ENCODE results near the gene IL1RAPL2. TPM values are rescaled to one million over a fixed set of nuclear protein-coding genes. Genes with fewer than 3 reads are reported as not detected.

Gene IL1RAPL2
- total RNA-seq, 1 experiment from 2014 or later: not detected

DNA sequence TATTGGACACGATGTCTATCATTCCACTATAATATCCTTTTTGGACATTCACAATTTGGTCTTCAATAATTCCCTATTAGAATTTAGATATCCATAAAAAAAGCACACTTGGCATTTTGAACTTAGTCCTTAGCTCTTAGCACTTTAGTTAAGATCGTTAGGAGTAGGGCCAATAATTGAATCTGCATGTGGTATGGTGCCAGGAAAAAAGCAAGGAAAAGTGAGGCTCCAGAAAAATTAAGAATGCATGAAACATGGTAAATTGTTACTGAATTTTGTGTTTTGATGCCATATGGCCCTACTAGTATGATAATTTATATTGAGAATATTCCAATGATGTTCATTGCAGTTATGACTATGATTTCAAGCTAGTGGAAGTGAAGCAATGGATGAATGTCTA, 708.1 kb downstream of the IL1RAPL2 start:
- ATAC-seq: no peak
- no TSS peak for BruUV-seq (replicated peaks)
- Histone ChIP-seq H3K4me3 (ENCODE audit: low read depth in 2 of 2, low read length in 2 of 2) (no peak overlapping the region), H3K27ac (ENCODE audit: low read length) (no peak overlapping the region), H3K9me3 (ENCODE audit: control insufficient read depth, insufficient read depth, low read depth, low read length) (no peaks in the 10 kb centered on the region), H3K4me1 (ENCODE audit: control insufficient read depth, insufficient read depth, low read length) (no peaks in the 10 kb centered on the region), H3K36me3 (ENCODE audit: control insufficient read depth, insufficient read depth, low read length) (no peaks in the 10 kb centered on the region), H3K27me3 (ENCODE audit: control insufficient read depth, insufficient read depth, low read length) (no peaks in the 10 kb centered on the region)
- ChIA-PET CTCF (no interaction called here), POLR2A (no interaction called here)
- TF ChIP-seq, protein P1, sequence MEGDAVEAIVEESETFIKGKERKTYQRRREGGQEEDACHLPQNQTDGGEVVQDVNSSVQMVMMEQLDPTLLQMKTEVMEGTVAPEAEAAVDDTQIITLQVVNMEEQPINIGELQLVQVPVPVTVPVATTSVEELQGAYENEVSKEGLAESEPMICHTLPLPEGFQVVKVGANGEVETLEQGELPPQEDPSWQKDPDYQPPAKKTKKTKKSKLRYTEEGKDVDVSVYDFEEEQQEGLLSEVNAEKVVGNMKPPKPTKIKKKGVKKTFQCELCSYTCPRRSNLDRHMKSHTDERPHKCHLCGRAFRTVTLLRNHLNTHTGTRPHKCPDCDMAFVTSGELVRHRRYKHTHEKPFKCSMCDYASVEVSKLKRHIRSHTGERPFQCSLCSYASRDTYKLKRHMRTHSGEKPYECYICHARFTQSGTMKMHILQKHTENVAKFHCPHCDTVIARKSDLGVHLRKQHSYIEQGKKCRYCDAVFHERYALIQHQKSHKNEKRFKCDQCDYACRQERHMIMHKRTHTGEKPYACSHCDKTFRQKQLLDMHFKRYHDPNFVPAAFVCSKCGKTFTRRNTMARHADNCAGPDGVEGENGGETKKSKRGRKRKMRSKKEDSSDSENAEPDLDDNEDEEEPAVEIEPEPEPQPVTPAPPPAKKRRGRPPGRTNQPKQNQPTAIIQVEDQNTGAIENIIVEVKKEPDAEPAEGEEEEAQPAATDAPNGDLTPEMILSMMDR (IDR thresholded peaks at IDR 0.05): no peak
- TF ChIP-seq POLR2AphosphoS5 (IDR thresholded peaks at IDR 0.05; ENCODE audit: low read depth, low read length) (no peak), SIN3A (IDR thresholded peaks at IDR 0.05; ENCODE audit: borderline replicate concordance, insufficient read depth, low read depth, low read length) (no peak), TCF7L2 (IDR thresholded peaks at IDR 0.05; ENCODE audit: low read depth, low read length) (no peak)
- TF ChIP-seq, protein P2, sequence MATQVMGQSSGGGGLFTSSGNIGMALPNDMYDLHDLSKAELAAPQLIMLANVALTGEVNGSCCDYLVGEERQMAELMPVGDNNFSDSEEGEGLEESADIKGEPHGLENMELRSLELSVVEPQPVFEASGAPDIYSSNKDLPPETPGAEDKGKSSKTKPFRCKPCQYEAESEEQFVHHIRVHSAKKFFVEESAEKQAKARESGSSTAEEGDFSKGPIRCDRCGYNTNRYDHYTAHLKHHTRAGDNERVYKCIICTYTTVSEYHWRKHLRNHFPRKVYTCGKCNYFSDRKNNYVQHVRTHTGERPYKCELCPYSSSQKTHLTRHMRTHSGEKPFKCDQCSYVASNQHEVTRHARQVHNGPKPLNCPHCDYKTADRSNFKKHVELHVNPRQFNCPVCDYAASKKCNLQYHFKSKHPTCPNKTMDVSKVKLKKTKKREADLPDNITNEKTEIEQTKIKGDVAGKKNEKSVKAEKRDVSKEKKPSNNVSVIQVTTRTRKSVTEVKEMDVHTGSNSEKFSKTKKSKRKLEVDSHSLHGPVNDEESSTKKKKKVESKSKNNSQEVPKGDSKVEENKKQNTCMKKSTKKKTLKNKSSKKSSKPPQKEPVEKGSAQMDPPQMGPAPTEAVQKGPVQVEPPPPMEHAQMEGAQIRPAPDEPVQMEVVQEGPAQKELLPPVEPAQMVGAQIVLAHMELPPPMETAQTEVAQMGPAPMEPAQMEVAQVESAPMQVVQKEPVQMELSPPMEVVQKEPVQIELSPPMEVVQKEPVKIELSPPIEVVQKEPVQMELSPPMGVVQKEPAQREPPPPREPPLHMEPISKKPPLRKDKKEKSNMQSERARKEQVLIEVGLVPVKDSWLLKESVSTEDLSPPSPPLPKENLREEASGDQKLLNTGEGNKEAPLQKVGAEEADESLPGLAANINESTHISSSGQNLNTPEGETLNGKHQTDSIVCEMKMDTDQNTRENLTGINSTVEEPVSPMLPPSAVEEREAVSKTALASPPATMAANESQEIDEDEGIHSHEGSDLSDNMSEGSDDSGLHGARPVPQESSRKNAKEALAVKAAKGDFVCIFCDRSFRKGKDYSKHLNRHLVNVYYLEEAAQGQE (IDR thresholded peaks at IDR 0.05; ENCODE audit: insufficient read depth in 1 of 2, low read depth in 2 of 2, low read length in 1 of 2): no peak
- no peak for DNase-seq (ENCODE audit: low read depth, low spot score)
- intact Hi-C loops (cut with micrococcal nuclease; ENCODE audit: unreplicated experiment) (no loop called here), in situ Hi-C loops (cut with HindIII; ENCODE audit: low pct_unique_long_range_greater_than_20kb, low sequenced_read_pairs) (no loop called here)

DNA sequence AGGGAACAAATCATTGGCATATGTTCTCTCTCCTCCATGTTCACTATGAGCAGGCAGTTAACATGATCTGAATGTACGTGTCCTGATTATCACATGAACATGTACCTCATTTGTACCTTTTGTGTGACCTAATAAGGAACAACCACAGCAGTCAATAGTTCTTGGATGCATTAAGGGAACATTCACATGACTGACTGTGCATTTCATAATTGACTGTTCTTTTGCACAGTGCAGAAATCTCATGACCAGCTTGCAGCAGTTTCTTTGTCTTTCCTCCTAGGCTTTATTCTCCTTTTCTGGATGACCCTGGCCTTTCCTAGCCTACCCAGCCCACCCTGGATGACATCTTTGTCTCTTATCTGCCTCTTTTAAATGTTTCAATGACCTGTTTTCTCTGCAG, 711.1 kb downstream of the IL1RAPL2 start:
- in situ Hi-C loops (cut with HindIII; ENCODE audit: low pct_unique_long_range_greater_than_20kb, low sequenced_read_pairs) (no loop called here), intact Hi-C loops (cut with micrococcal nuclease; ENCODE audit: unreplicated experiment) (no loop called here)
- no peaks in the 10 kb centered on the region for H3K27me3 ChIP-seq (ENCODE audit: control insufficient read depth, insufficient read depth, low read length)
- CTCF ChIA-PET: no interaction called here
- POLR2A ChIA-PET: no interaction called here
- H3K27ac ChIP-seq (ENCODE audit: low read length): no peak overlapping the region
- TF ChIP-seq POLR2AphosphoS5 (IDR thresholded peaks at IDR 0.05; ENCODE audit: low read depth, low read length) (no peak), TCF7L2 (IDR thresholded peaks at IDR 0.05; ENCODE audit: low read depth, low read length) (no peak), SIN3A (IDR thresholded peaks at IDR 0.05; ENCODE audit: borderline replicate concordance, insufficient read depth, low read depth, low read length) (no peak)
- TF ChIP-seq, protein P2 (IDR thresholded peaks at IDR 0.05; ENCODE audit: insufficient read depth in 1 of 2, low read depth in 2 of 2, low read length in 1 of 2): no peak
- TF ChIP-seq, protein P1 (IDR thresholded peaks at IDR 0.05): no peak
- no peak for ATAC-seq
- H3K4me1 ChIP-seq (ENCODE audit: control insufficient read depth, insufficient read depth, low read length): no peaks in the 10 kb centered on the region
- DNase-seq (ENCODE audit: low read depth, low spot score): no peak
- no TSS peak for BruUV-seq (replicated peaks)
- no peaks in the 10 kb centered on the region for H3K36me3 ChIP-seq (ENCODE audit: control insufficient read depth, insufficient read depth, low read length)
- no peaks in the 10 kb centered on the region for H3K9me3 ChIP-seq (ENCODE audit: control insufficient read depth, insufficient read depth, low read depth, low read length)
- no peak overlapping the region for H3K4me3 ChIP-seq (ENCODE audit: low read depth in 2 of 2, low read length in 2 of 2)
